Large intestine (tissue), 12 donors: ENCODE results near the gene ZNF587B. TPM values are rescaled to one million over a fixed set of nuclear protein-coding genes. Genes with fewer than 3 reads are reported as not detected.
A peak's percentile ranks its signal among the peaks of the same experiment; 100 is the strongest.
"Not testable (repeated sequence)": the region's sequence is repeated elsewhere in the genome, so short reads cannot be mapped to it uniquely, and the experiment has no call there.

Source experiments
- DNase-seq, 2 donors: peaks; one replicate each; pipeline versions ENCODE4 v3.0.0 to v3.0.0-alpha.2; 2013
- H3K27ac ChIP-seq: one replicate; pipeline ENCODE4 v1.5.1; 2013; ENCODE audit warnings: low read length
- H3K27me3 ChIP-seq: 2 replicates; pipeline ENCODE4 v1.6.1; 2013; ENCODE audit warnings: low read length; ENCODE audit not compliant: control insufficient read depth, insufficient read depth
- H3K36me3 ChIP-seq: 2 replicates; pipeline ENCODE4 v1.6.1; 2013; ENCODE audit warnings: low read length; ENCODE audit not compliant: control insufficient read depth, insufficient read depth
- H3K4me1 ChIP-seq: one replicate; pipeline ENCODE4 v1.6.1; 2013; ENCODE audit warnings: low read length; ENCODE audit not compliant: control insufficient read depth, insufficient read depth
- H3K4me3 ChIP-seq: one replicate; pipeline ENCODE4 v1.5.1; 2013; ENCODE audit warnings: low read length
- H3K9me3 ChIP-seq: one replicate; pipeline ENCODE4 v1.6.1; 2013; ENCODE audit warnings: mild to moderate bottlenecking, low read depth, low read length, moderate library complexity; ENCODE audit not compliant: control insufficient read depth
- WGBS: methylation state at CpG from one replicate; pipeline ENCODE4 v1.1.5; 2013; ENCODE audit warnings: low lambda C conversion rate; ENCODE audit not compliant: insufficient coverage; 5-methylcytosine and 5-hydroxymethylcytosine counted together
- long read RNA-seq, 11 donors: transcript quantifications; one replicate each; lab custom pipeline, GENCODE V29; 2026
- polyA plus RNA-seq: library from polyadenylated mRNA; unstranded; fragments of 120-200 nt; gene quantifications from one replicate; pipeline ENCODE4 v1.2.1, GENCODE V29; 2013

ZNF587B gene
- polyA plus RNA-seq: 21.3 TPM
- long read RNA-seq, donor 1, partial matches to known transcripts: 0 of 1 reads
- long read RNA-seq, donor 1, other reads (novel, unspliced or antisense): 0 of 1 reads
- long read RNA-seq, donor 2, partial matches to known transcripts: 0 of 3 reads
- long read RNA-seq, donor 2, other reads (novel, unspliced or antisense): 0 of 3 reads
- long read RNA-seq, donor 3, partial matches to known transcripts: 0 of 2 reads
- long read RNA-seq, donor 3, other reads (novel, unspliced or antisense): 0 of 2 reads
- long read RNA-seq, donor 4: 0 reads
- long read RNA-seq, donor 5, partial matches to known transcripts: 0 of 2 reads
- long read RNA-seq, donor 5, other reads (novel, unspliced or antisense): 0 of 2 reads
- long read RNA-seq, donor 6, partial matches to known transcripts: 7 of 7 reads
- long read RNA-seq, donor 6, other reads (novel, unspliced or antisense): 0 of 7 reads
- long read RNA-seq, donor 7, partial matches to known transcripts: 0 of 1 reads
- long read RNA-seq, donor 7, other reads (novel, unspliced or antisense): 0 of 1 reads
- long read RNA-seq, donor 8, partial matches to known transcripts: 6 of 10 reads
- long read RNA-seq, donor 8, other reads (novel, unspliced or antisense): 0 of 10 reads
- long read RNA-seq, donor 9: 0 reads
- long read RNA-seq, donor 10, partial matches to known transcripts: 6 of 8 reads
- long read RNA-seq, donor 10, other reads (novel, unspliced or antisense): 0 of 8 reads
- long read RNA-seq, donor 11, partial matches to known transcripts: 0 of 1 reads
- long read RNA-seq, donor 11, other reads (novel, unspliced or antisense): 0 of 1 reads

DNA sequence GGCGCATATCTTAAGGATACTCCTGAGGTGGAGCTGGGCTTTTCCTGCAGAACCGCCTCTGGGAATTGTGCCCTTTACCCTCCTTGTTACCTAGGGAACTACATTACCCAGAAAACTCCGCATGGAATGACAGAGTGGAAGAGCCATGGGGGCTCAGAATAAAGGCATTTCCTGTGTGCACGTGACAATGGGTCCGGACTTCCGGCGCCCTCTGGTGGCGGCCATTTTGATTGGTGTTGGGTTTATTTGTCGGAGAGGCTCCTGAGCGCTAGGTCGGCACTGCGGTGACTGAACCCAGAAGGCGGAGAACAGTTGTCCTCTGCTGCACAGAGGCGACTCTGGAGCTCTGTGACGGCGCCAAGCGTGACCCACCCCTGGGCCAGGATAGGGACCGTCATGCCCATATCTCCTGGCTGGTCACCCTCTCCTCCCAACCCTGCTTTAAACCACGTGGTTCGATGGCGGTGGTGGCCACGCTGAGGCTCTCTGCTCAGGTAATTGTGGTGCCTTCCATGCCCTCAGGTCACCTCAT is at the start of gene ZNF587B:
TSS of gene ZNF587B (plus strand) at position 229 of the 532 bp plus-strand sequence. CDS start at position 459, 230 bp downstream.
- peaks cover 7% of the 10 kb centered on the region for H3K36me3 ChIP-seq
- H3K9me3 ChIP-seq: no peaks in the 10 kb centered on the region
- H3K4me3 ChIP-seq: peak within 1 kb of the TSS; percentile 62
- peak; percentile 84 to 90 for DNase-seq
- peaks cover 11% of the 10 kb centered on the region for H3K4me1 ChIP-seq
- peak within 1 kb of the TSS; percentile 88 for H3K27ac ChIP-seq
- no CpG with 5 or more reads among the region's 22 CpGs for whole genome bisulfite sequencing
- H3K27me3 ChIP-seq: no peaks in the 10 kb centered on the region

DNA sequence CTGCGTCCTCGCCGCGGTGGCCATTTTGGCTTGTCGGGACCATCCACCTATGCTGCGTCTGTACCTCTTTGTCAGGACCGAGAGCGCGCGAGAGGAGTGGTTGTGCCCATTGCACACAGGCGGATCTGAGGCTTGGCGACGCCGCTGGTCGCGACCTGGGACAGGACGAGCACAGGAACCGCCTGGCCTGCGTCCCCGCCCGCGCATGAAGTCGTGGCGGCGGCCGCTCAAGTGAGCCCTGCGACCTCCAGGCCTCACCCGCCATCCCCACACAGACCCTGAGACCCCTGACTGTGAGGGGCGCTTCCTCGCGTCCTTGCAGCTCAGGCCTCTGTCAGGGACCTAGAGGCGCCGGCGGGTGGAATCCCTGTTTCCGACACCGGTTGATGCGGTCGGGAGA is 43.8 kb upstream of the ZNF587B start:
- no CpG with 5 or more reads among the region's 38 CpGs for WGBS
- Histone ChIP-seq H3K9me3 (peaks cover 42% of the 10 kb centered on the region), H3K4me3 (no peak overlapping the region), H3K27ac (no peak overlapping the region), H3K36me3 (peaks cover 35% of the 10 kb centered on the region), H3K27me3 (no peaks in the 10 kb centered on the region), H3K4me1 (no peaks in the 10 kb centered on the region)
- no peak for DNase-seq

DNA sequence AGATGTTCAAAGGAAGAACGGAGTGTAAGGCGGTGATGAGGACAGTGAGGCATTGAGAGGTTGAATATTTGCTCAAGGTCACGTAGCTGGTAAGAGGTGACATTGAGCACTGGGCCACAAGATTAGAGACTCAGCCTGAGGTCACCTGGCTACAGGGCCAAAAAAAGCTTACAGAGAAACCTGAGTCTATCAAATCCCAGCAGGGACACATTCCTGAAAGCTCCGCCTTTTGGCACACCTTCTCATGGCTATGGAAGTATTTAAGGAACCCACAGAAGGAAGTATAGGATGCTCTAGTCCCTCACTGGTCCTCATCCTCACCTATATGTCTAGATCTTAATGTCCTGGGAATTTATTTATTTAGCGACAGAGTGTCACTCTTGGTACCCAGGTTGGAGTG is 43.2 kb upstream of the ZNF587B start:
- H3K27ac ChIP-seq: no peak overlapping the region
- H3K4me3 ChIP-seq: no peak overlapping the region
- no peak for DNase-seq
- H3K27me3 ChIP-seq: no peaks in the 10 kb centered on the region
- WGBS: no CpG with 5 or more reads among the region's 5 CpGs
- H3K4me1 ChIP-seq: no peaks in the 10 kb centered on the region
- peaks cover 41% of the 10 kb centered on the region for H3K9me3 ChIP-seq
- peaks cover 39% of the 10 kb centered on the region for H3K36me3 ChIP-seq

DNA sequence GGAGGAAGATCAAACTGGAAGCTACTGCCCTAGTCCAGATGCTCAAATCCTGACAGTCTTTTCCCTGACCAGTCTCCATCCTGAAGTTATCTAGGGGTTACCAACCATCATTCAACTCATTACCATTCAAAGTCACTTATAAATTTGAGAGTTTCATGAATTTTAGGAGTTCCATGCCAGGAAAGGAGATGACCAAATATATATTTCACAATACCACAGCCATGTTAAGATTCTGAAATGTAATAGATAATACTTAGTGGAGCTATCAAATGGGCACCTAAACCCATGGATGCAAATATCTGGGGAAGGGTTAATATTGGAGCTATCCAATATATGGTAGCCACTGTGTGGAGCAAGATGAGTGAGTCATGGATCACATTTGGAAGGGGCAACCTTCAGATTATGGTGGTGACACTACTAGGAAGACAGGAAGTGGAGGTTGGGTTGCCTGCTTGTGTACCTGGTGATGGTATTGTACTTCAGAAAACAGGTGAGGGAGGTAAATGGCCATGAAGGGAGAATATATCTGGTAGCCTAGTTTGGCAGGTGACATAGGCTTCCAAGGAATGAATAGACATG is 41.9 kb upstream of the ZNF587B start:
- Histone ChIP-seq H3K4me3 (no peak overlapping the region), H3K27me3 (no peaks in the 10 kb centered on the region), H3K27ac (no peak overlapping the region), H3K36me3 (peaks cover 42% of the 10 kb centered on the region), H3K9me3 (peaks cover 30% of the 10 kb centered on the region), H3K4me1 (no peaks in the 10 kb centered on the region)
- DNase-seq: no peak

DNA sequence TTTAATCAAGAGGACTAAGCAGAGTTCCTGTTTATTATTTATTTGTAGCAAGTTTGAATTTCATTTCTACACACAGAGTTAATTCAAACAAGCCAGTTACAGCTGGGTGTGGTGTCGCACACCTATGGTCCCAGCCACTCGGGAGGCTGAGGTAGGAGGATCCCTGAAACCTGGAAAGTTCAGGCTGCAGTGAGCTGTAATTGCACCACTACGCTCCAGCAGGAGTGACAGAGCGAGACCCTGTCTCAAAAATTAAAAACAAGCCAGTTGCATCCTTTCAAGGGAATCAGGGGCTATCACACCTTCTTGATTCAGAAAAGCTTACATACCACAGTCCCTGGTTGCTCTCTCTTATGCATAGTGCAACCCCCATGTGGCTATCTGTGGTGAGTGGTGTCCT is 40.8 kb upstream of the ZNF587B start:
- DNase-seq: no peak
- H3K9me3 ChIP-seq: peaks cover 30% of the 10 kb centered on the region
- no peak overlapping the region for H3K27ac ChIP-seq
- H3K27me3 ChIP-seq: no peaks in the 10 kb centered on the region
- no peak overlapping the region for H3K4me3 ChIP-seq
- no CpG with 5 or more reads among the region's 4 CpGs for WGBS
- H3K4me1 ChIP-seq: no peaks in the 10 kb centered on the region
- H3K36me3 ChIP-seq: peaks cover 46% of the 10 kb centered on the region

DNA sequence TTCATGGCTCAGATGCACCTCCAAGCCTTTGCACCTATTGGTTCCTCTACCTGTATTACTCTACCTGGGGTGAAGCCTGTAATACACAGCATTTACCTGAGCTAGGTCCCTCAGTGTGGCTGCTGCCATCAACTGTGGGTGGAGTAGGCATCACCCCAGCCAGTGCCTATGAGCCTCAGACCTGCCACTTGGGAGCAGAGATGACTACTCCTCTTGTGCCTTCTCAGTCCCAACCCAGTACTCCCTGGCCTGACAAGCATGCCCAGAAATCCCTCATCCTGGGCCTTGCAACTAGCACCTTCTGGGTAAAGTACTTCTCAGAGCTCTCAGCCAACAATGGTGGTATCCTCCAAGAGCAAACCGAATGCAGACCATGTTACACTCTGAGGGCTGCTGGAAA is 33.5 kb upstream of the ZNF587B start:
- not testable (repeated sequence) for H3K27me3 ChIP-seq, DNase-seq, H3K27ac ChIP-seq, H3K4me1 ChIP-seq, H3K4me3 ChIP-seq, H3K9me3 ChIP-seq
- H3K36me3 ChIP-seq: peaks cover 39% of the 10 kb centered on the region
- WGBS: no CpG with 5 or more reads among the region's 1 CpG

DNA sequence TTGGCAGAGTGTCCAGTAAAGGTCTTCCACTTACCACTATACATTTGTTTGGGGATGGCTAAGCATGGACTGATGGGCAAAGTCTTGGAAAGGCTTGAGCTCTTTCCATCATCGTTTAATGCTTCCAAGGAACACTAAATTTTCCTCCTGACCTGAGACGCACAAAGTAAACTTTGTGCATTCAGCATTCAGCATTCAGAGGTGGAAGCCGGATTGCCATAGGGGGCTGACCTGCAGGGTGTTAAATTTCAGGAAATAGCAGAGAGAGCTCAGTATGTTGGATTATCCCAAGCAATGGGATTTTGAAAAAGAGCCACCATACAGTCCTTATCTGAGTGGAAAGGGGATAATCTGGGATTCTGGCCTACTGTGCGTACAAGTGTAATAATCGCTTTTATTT is 29.4 kb upstream of the ZNF587B start:
- Histone ChIP-seq H3K4me1 (peaks cover 10% of the 10 kb centered on the region), H3K4me3 (no peak overlapping the region), H3K9me3 (no peaks in the 10 kb centered on the region), H3K36me3 (peaks cover 23% of the 10 kb centered on the region), H3K27ac (no peak overlapping the region), H3K27me3 (no peaks in the 10 kb centered on the region)
- DNase-seq: no peak
- WGBS: 100% methylated on average over 1 of the region's 5 CpGs

DNA sequence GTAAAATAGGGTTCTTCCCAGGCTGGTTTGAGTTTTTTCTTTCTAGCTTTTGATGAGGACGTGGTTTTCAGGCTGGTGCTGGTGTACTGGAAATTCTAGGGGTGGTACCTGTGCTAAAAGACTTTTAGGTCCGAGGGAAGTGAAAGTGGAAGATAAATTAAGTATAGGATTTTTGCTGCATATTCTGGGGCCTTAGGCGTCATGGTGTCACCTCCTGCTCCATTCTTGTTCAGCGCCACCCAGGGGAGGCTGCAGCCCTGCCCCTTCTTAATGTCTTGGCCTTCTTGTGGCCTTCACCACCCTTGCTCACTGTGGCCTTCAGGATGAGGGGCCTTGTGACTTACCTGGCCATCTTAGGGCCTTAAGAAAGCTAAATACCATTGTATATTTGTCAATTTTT is 27.8 kb upstream of the ZNF587B start:
- peaks cover 23% of the 10 kb centered on the region for H3K36me3 ChIP-seq
- H3K27me3 ChIP-seq: no peaks in the 10 kb centered on the region
- DNase-seq: no peak
- WGBS: no CpG with 5 or more reads among the region's 4 CpGs
- H3K27ac ChIP-seq: no peak overlapping the region
- H3K9me3 ChIP-seq: no peaks in the 10 kb centered on the region
- no peak overlapping the region for H3K4me3 ChIP-seq
- H3K4me1 ChIP-seq: peaks cover 13% of the 10 kb centered on the region

DNA sequence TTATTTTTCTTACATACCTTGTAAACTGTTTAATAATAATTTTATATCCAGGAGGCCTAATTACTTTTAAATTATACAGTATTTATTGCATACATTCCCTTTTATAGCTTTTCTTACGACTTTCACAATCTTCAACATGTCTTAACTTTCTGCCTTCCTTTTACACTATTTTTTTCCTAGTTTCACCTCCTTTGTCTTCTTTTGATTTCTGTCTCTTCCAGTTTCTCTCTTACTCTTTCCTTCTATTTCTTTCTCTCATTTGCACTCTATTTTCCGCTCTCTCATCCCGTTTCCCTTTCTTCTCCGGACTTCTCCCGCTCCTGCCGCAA is 26.9 kb upstream of the ZNF587B start:
- no peaks in the 10 kb centered on the region for H3K9me3 ChIP-seq
- peaks cover 33% of the 10 kb centered on the region for H3K36me3 ChIP-seq
- DNase-seq: no peak
- WGBS: 4% methylated on average over 5 of the region's 6 CpGs
- H3K4me1 ChIP-seq: peaks cover 15% of the 10 kb centered on the region
- peak overlapping the region; percentile 83 for H3K27ac ChIP-seq
- no peaks in the 10 kb centered on the region for H3K27me3 ChIP-seq
- H3K4me3 ChIP-seq: peak overlapping the region; percentile 61

DNA sequence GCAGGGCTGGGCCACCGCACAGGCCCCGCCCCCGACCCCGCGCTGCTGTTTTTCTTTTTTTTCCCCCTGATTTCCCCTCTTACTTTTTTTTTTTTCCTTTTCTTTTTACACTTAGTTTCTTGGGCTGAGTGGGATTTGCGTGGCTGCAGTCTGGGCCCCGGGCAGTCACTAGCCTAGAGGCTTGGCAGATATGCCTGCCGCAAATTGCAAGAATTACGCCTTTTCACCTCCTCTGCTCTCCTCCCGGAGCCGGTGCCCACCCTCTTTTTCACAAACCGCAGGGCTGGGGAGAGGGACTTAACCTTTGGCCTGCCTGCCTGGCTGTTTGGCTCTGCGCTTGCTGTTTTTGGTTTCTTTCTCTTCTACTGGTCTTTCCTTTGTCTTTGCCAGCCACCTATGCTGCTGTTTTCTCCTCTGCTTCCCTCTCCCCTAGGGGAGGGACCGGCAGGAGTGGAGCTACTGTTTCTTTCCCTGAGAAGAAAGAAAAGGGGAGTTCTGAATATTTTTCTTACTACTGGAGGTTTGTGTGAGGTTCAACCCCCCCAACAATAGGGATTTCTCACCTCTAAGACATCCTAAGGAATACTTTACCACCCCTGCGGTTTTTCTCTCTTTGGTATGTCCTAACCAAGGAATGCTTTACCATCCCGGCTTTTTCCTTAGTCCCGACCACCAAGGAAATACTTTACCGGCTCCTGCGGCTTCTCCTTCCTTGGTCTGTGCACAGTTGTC is 26.3 kb upstream of the ZNF587B start:
- Histone ChIP-seq H3K27me3 (no peaks in the 10 kb centered on the region), H3K36me3 (peaks cover 37% of the 10 kb centered on the region), H3K9me3 (no peaks in the 10 kb centered on the region), H3K27ac (peak overlapping the region; percentile 83), H3K4me3 (peak overlapping the region; percentile 61), H3K4me1 (peaks cover 18% of the 10 kb centered on the region)
- WGBS: 1% methylated on average over 11 of the region's 19 CpGs
- DNase-seq: peak in 1 of 2 donors; percentile 66
